Upper lobe of right lung (tissue), 1 donor: ENCODE results near the gene ANKLE2. TPM values are rescaled to one million over a fixed set of nuclear protein-coding genes. Genes with fewer than 3 reads are reported as not detected.
A peak's percentile ranks its signal among the peaks of the same experiment; 100 is the strongest.
"Not testable (repeated sequence)": the region's sequence is repeated elsewhere in the genome, so short reads cannot be mapped to it uniquely, and the experiment has no call there.

ENCODE experiments used
- ATAC-seq: fragments of 200-7000 bp; cut with Tn5 transposase; one replicate; pipeline ENCODE4 v1.9.1; 2020; ENCODE audit warnings: mild to moderate bottlenecking, moderate library complexity
- DNase-seq: peaks from one replicate; pipeline ENCODE4 v3.0.0-alpha.2; 2020
- H3K27ac ChIP-seq: fragments of 200-600 bp; one replicate; pipeline ENCODE4 v1.8.0; 2022
- H3K27me3 ChIP-seq: fragments of 200-600 bp; one replicate; pipeline ENCODE4 v1.8.0; 2022; ENCODE audit warnings: mild to moderate bottlenecking
- H3K36me3 ChIP-seq: fragments of 200-600 bp; one replicate; pipeline ENCODE4 v1.8.0; 2022
- H3K4me1 ChIP-seq: fragments of 200-600 bp; one replicate; pipeline ENCODE4 v1.8.0; 2022
- H3K4me3 ChIP-seq: fragments of 200-600 bp; one replicate; pipeline ENCODE4 v1.8.0; 2022; ENCODE audit warnings: mild to moderate bottlenecking
- H3K9me3 ChIP-seq: fragments of 200-600 bp; one replicate; pipeline ENCODE4 v1.8.0; 2022
- intact Hi-C: fragments of 100-400 bp; cut with DNase I; formaldehyde crosslinking; loops from one replicate; pipeline ENCODE4 v1.11.0; 2022
- total RNA-seq: library from RNA; stranded (reverse); fragmentation: NEBNext Ultra II Directional; extraction: Animal tissue kit (Norgen Biotek cat#: 25700); gene quantifications from one replicate; pipeline ENCODE4 v1.2.1, GENCODE V29; 2021
- TF ChIP-seq, protein P1 (sequence below): fragments of 200-600 bp; IDR thresholded peaks from one replicate; pipeline ENCODE4 v1.8.0; 2022; ENCODE audit warnings: antibody characterized with exemption
- donor health status: DM: no; HTN: yes; CAD: no; lungs with severe emphysema.

The ANKLE2 gene
- total RNA-seq, 1 donor from 2014 or later, result 60.2 TPM

GRCh38 chr12:132759359-132759758 is 2.3 kb downstream of the ANKLE2 start:
- ATAC-seq, result no peak
- TF ChIP-seq, protein P1, sequence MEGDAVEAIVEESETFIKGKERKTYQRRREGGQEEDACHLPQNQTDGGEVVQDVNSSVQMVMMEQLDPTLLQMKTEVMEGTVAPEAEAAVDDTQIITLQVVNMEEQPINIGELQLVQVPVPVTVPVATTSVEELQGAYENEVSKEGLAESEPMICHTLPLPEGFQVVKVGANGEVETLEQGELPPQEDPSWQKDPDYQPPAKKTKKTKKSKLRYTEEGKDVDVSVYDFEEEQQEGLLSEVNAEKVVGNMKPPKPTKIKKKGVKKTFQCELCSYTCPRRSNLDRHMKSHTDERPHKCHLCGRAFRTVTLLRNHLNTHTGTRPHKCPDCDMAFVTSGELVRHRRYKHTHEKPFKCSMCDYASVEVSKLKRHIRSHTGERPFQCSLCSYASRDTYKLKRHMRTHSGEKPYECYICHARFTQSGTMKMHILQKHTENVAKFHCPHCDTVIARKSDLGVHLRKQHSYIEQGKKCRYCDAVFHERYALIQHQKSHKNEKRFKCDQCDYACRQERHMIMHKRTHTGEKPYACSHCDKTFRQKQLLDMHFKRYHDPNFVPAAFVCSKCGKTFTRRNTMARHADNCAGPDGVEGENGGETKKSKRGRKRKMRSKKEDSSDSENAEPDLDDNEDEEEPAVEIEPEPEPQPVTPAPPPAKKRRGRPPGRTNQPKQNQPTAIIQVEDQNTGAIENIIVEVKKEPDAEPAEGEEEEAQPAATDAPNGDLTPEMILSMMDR, result no peak
- Histone ChIP-seq H3K36me3 (peaks cover 7% of the 10 kb centered on the region), H3K4me1 (peaks cover 25% of the 10 kb centered on the region), H3K9me3 (no peaks in the 10 kb centered on the region), H3K4me3 (no peak overlapping the region), H3K27me3 (no peaks in the 10 kb centered on the region), H3K27ac (no peak overlapping the region)
- intact Hi-C loops, result no loop called here
- DNase-seq, result no peak

GRCh38 chr12:132758825-132759224 is 2.8 kb downstream of the ANKLE2 start:
- peaks cover 25% of the 10 kb centered on the region for H3K4me1 ChIP-seq
- H3K4me3 ChIP-seq, ATAC-seq, H3K9me3 ChIP-seq, intact Hi-C loops, DNase-seq, H3K27ac ChIP-seq, H3K27me3 ChIP-seq: not testable (repeated sequence)
- peaks cover 12% of the 10 kb centered on the region for H3K36me3 ChIP-seq

DNA sequence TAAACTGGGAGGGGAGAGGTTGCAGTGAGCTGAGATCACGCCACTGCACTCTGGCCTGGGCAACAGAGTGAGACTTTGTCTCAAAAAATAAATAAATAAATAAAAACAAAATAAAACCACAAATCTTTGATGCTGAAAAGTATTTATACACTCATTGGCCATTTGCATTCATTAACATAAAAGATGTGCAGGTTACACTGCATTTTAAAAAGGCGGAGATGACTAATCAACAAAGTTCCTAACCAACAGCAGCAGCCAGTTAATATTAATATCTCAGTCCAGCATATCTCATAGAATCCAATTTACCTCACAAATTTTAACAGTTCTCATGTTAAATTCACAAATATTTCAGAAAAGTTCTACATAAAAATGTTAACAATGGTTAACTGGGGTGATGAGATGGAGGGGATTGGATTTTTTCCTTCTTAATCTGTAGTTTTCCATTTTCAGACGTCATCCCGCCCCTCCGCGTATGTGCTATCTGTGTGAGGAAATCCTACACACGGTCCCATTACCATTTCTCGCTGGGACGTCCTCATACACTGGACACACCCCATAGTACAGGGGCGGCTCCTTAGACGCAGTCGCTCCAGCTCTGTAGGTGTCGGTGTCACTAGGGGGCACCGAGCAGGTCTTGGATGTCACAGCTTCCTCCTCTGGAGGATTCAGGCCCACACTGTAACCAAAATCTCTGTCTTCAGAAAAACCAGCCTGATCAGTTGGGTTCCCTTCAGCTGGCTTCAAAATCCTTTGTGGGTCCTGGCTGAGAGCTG is 7.3 kb downstream of the ANKLE2 start:
- TF ChIP-seq, protein P1, result no peak
- Histone ChIP-seq H3K4me3 (no peak overlapping the region), H3K27me3 (no peaks in the 10 kb centered on the region), H3K9me3 (no peaks in the 10 kb centered on the region), H3K27ac (no peak overlapping the region), H3K36me3 (peaks cover 57% of the 10 kb centered on the region), H3K4me1 (peaks cover 4% of the 10 kb centered on the region)
- intact Hi-C loops, result no loop called here
- DNase-seq (no peak), ATAC-seq (peak; percentile 26)

- H3K27ac ChIP-seq, H3K4me3 ChIP-seq, H3K27me3 ChIP-seq, intact Hi-C loops, ATAC-seq, DNase-seq, H3K9me3 ChIP-seq, H3K4me1 ChIP-seq: not testable (repeated sequence)
- peaks cover 64% of the 10 kb centered on the region for H3K36me3 ChIP-seq
These were observed 8.0 kb downstream of the ANKLE2 start for GRCh38 chr12:132753670-132754069.

- Histone ChIP-seq H3K36me3 (peaks cover 99% of the 10 kb centered on the region), H3K27me3 (no peaks in the 10 kb centered on the region), H3K9me3 (no peaks in the 10 kb centered on the region), H3K27ac (no peak overlapping the region), H3K4me1 (no peaks in the 10 kb centered on the region), H3K4me3 (no peak overlapping the region)
- intact Hi-C loops, result no loop called here
- TF ChIP-seq, protein P1, result no peak
- ATAC-seq (no peak), DNase-seq (no peak)
These were observed 13.3 kb downstream of the ANKLE2 start for GRCh38 chr12:132748319-132748718.

GRCh38 chr12:132747896-132748295 is 13.7 kb downstream of the ANKLE2 start:
- intact Hi-C loops, result no loop called here
- Histone ChIP-seq H3K27me3 (no peaks in the 10 kb centered on the region), H3K27ac (no peak overlapping the region), H3K36me3 (peaks cover 99% of the 10 kb centered on the region), H3K4me1 (no peaks in the 10 kb centered on the region), H3K4me3 (no peak overlapping the region), H3K9me3 (no peaks in the 10 kb centered on the region)
- TF ChIP-seq, protein P1, result no peak
- no peak for DNase-seq
- no peak for ATAC-seq
